K562 (cell line): ENCODE measurements around the gene HARS1. TPM values are rescaled to one million over a fixed set of nuclear protein-coding genes. Genes with fewer than 3 reads are reported as not detected.

Source experiments
- ATAC-seq: fragments of 200-7000 bp; cut with Tn5 transposase; 3 replicates; pipeline ENCODE4 v1.9.1; 2020; ENCODE audit warnings: moderate library complexity
- BruUV-seq: library from RNA; stranded (reverse); fragments of 400-500 nt; replicated peaks from 2 replicates; lab custom pipeline; 2021; lab: Mats Ljungman, UMichigan
- CTCF ChIA-PET: fragments of 300-600 bp; formaldehyde crosslinking; extraction: SDS; loops from one replicate; lab custom pipeline; 2021; ENCODE audit warnings: low intra/inter-chr PET ratio; lab: Yijun Ruan, JAX
- POLR2A ChIA-PET: fragments of 300-600, 350-650 bp; sonication (Branson Sonifier 250); formaldehyde crosslinking; extraction: SDS; loops from one replicate; lab custom pipeline; 2021; ENCODE audit warnings: antibody characterized with exemption, inconsistent platforms; lab: Yijun Ruan, JAX
- DNase-seq, 4 experiments: peaks; one replicate each; pipeline versions ENCODE4 v3.0.0 to v3.0.0-alpha.2; 2011 to 2018; ENCODE audit warnings: low spot score in 3 of 4, mixed read lengths in 3 of 4; ENCODE audit errors: extremely low read depth in 1 of 4
- FAIRE-seq: peaks from 2 replicates; lab custom pipeline; 2011; peaks lifted over from hg19 to GRCh38; lab: Jason Lieb, UNC
- H2AFZ ChIP-seq: 2 replicates; pipeline ENCODE4 v1.6.0; 2011; ENCODE audit warnings: low read depth, low read length, control low read depth, inconsistent platforms
- H3K27ac ChIP-seq: fragments of 200-600 bp; 3 replicates; pipeline ENCODE4 v1.8.0; 2011; ENCODE audit warnings: low read depth, mild to moderate bottlenecking, control low read depth, inconsistent platforms, low read length, moderate library complexity, mixed read lengths; ENCODE audit errors: extremely low read depth
- H3K27me3 ChIP-seq, 2 experiments: fragments of 300-600 bp in 1 of 2; 2 replicates in 1 of 2; 3 replicates in 1 of 2; pipeline versions ENCODE4 v1.6.0 to v1.8.0; 2011; ENCODE audit warnings: inconsistent platforms in 2 of 2, low read length in 2 of 2, mild to moderate bottlenecking in 1 of 2, mixed read lengths in 1 of 2, moderate library complexity in 1 of 2; ENCODE audit not compliant: control insufficient read depth in 2 of 2, insufficient read depth in 2 of 2
- H3K36me3 ChIP-seq: fragments of 300-600 bp; 3 replicates; pipeline ENCODE4 v1.8.0; 2011; ENCODE audit warnings: mild to moderate bottlenecking, low read length, inconsistent platforms; ENCODE audit not compliant: control insufficient read depth, insufficient read depth
- H3K4me1 ChIP-seq, 2 experiments: fragments of 200-600 bp in 1 of 2; replicated peaks in 1 of 2; 2 replicates in 1 of 2; 3 replicates in 1 of 2; pipeline versions ENCODE4 v1.5.1 to v1.8.0; 2011; ENCODE audit warnings: inconsistent platforms in 2 of 2, low read length in 2 of 2, mild to moderate bottlenecking in 1 of 2, mixed read lengths in 1 of 2, moderate library complexity in 1 of 2; ENCODE audit not compliant: control insufficient read depth in 2 of 2, insufficient read depth in 2 of 2
- H3K4me2 ChIP-seq: 2 replicates; pipeline ENCODE4 v1.6.1; 2011; ENCODE audit warnings: low read length, control low read depth, inconsistent platforms, mixed read lengths; ENCODE audit not compliant: insufficient read depth
- H3K4me3 ChIP-seq: fragments of 200-600 bp; sonication (generic), shearing (Covaris generic); 2 replicates; pipeline ENCODE4 v1.5.1; 2016; ENCODE audit warnings: control low read depth, inconsistent platforms
- H3K79me2 ChIP-seq: fragments of 200-600 bp; 3 replicates; pipeline ENCODE4 v1.8.0; 2011; ENCODE audit warnings: low read length, inconsistent platforms; ENCODE audit not compliant: control insufficient read depth, insufficient read depth
- H3K9ac ChIP-seq, 2 experiments: 2 replicates each; pipeline versions ENCODE4 v1.6.0 to v1.6.1; 2011; ENCODE audit warnings: low read depth in 2 of 2, low read length in 2 of 2, control low read depth in 1 of 2, inconsistent platforms in 1 of 2, mild to moderate bottlenecking in 1 of 2, mixed read lengths in 1 of 2; ENCODE audit not compliant: insufficient read depth in 1 of 2
- H3K9me1 ChIP-seq: one replicate; pipeline ENCODE4 v1.6.0; 2011; ENCODE audit warnings: inconsistent platforms, mild to moderate bottlenecking, low read length, moderate library complexity; ENCODE audit not compliant: control insufficient read depth, insufficient read depth
- H3K9me3 ChIP-seq: replicated peaks from 2 replicates; pipeline ENCODE4 v1.5.1; 2011; ENCODE audit warnings: low read depth, low read length, inconsistent platforms; ENCODE audit not compliant: control insufficient read depth, insufficient read depth
- H4K20me1 ChIP-seq: replicated peaks from 2 replicates; pipeline ENCODE4 v1.6.1; 2011; ENCODE audit warnings: low read length, inconsistent platforms, mixed read lengths; ENCODE audit not compliant: control insufficient read depth, insufficient read depth
- CBX5 ChIP-seq: IDR thresholded peaks from 2 replicates; pipeline ENCODE4 v1.6.1; 2014; ENCODE audit warnings: low read depth, borderline replicate concordance
- CCAR2 ChIP-seq: fragments of 200-400 bp; formaldehyde crosslinking; IDR thresholded peaks from 2 replicates; pipeline ENCODE4 v1.6.1; 2017; ENCODE audit warnings: mild to moderate bottlenecking, low read depth, low read length
- MGA ChIP-seq: fragments of 450-650 bp; IDR thresholded peaks from 2 replicates; pipeline ENCODE4 v1.6.1; 2016; ENCODE audit warnings: mild to moderate bottlenecking, moderate library complexity
- NFATC3 ChIP-seq: fragments of 450-650 bp; IDR thresholded peaks from 2 replicates; pipeline ENCODE4 v1.6.1; 2017; ENCODE audit warnings: mild to moderate bottlenecking
- POLR2AphosphoS2 ChIP-seq: IDR thresholded peaks from 2 replicates; pipeline ENCODE4 v1.6.1; 2012; ENCODE audit warnings: low read length, improper control_type of control experiment
- RBFOX2 ChIP-seq: fragments of 200-400 bp; formaldehyde crosslinking; IDR thresholded peaks from 2 replicates; pipeline ENCODE4 v1.6.1; 2017; ENCODE audit warnings: low read depth, mild to moderate bottlenecking, low read length, moderate library complexity
- SLC30A9 ChIP-seq: fragments of 250-450 bp; sonication (Bioruptor Pico); IDR thresholded peaks from 2 replicates; pipeline ENCODE4 v1.8.0; 2022; ENCODE audit warnings: mild to moderate bottlenecking, moderate library complexity
- ZBTB12 ChIP-seq: fragments of 250-450 bp; sonication (Bioruptor Pico); IDR thresholded peaks from 2 replicates; pipeline ENCODE4 v1.4.0; 2020
- ZNF324 ChIP-seq: fragments of 250-450 bp; sonication (Bioruptor Pico); IDR thresholded peaks from 2 replicates; pipeline ENCODE4 v1.4.0; 2020; ENCODE audit warnings: mild to moderate bottlenecking
- ZNF444 ChIP-seq: fragments of 250-450 bp; sonication (Bioruptor Pico); IDR thresholded peaks from 2 replicates; pipeline ENCODE4 v1.4.0; 2020; ENCODE audit warnings: mild to moderate bottlenecking, moderate library complexity
- WGBS: fragments of 100-300 bp; shearing (Covaris generic); methylation state at CpG from one replicate; pipeline ENCODE4 v1.1.6; 2016; ENCODE audit warnings: low coverage, mixed read lengths; ENCODE audit not compliant: insufficient coverage; ENCODE audit errors: missing lambda C conversion rate; 5-methylcytosine and 5-hydroxymethylcytosine counted together
- in situ Hi-C: fragments of 300-500 bp; cut with MboI; formaldehyde crosslinking; loops from 4 replicates; pipeline ENCODE4 v1.15.0; 2018; ENCODE audit warnings: inconsistent platforms, mixed read lengths
- intact Hi-C: fragments of 100-400 bp; cut with micrococcal nuclease; formaldehyde crosslinking; loops from 2 replicates; pipeline ENCODE4 v1.14.2; 2022
- polyA plus RNA-seq, 8 experiments: library from polyadenylated mRNA; depleted of rRNA in 4 of 8; stranded (reverse) in 5 of 8; unstranded in 3 of 8; fragments of >200 nt; fragmentation: Nextera tagmentation in 2 of 8; fragmentation: Illumina TruSeq in 1 of 8; extraction: Ambion mirVana in 2 of 8; extraction: Trizol in 1 of 8; gene quantifications; 2 replicates each; pipeline versions ENCODE4 v1.2.1 to v1.2.3, GENCODE V29; 2011 to 2014; ENCODE audit warnings: inconsistent platforms in 1 of 8, missing spikeins in 1 of 8
- total RNA-seq, 7 experiments: library from RNA; depleted of rRNA in 6 of 7; stranded (reverse); fragments of >200 nt in 6 of 7; fragmentation: Illumina TruSeq in 2 of 7; extraction: Trizol in 2 of 7; gene quantifications; 2 replicates each; pipeline versions ENCODE4 v1.2.1 to v1.2.3, GENCODE V29; 2011 to 2021; ENCODE audit warnings: low replicate concordance in 1 of 7

HARS1 gene
- total and polyA plus RNA-seq, 9 of the 15 experiments (the other 6 are each of a cell fraction or from before 2014, with no cell fraction given): 13.5 to 88.5 (median 75.2) TPM

GRCh38 chr5:140671472-140672125, 19.6 kb downstream of the HARS1 start:
- Histone ChIP-seq H3K9ac (no peak overlapping the region), H3K4me3 (no peak overlapping the region), H3K9me3 (no peaks in the 10 kb centered on the region), H3K36me3 (peaks cover 91% of the 10 kb centered on the region), H3K27me3 (no peaks in the 10 kb centered on the region), H2AFZ (no peak overlapping the region), H3K9me1 (no peaks in the 10 kb centered on the region), H3K79me2 (peaks cover 16% of the 10 kb centered on the region), H4K20me1 (0 out of 2 replicates have a peak, but pooled peaks cover 3% of the 10 kb centered on the region), H3K4me1 (peaks cover 6 to 16% of the 10 kb centered on the region in 2 experiments; a peak in 3 of 5 replicates), H3K4me2 (no peak overlapping the region), H3K27ac (no peak overlapping the region)
- no peak; the same call in 2 of the 3 replicates for ATAC-seq
- no TSS peak for BruUV-seq
- in situ Hi-C loops: no loop called here
- 97% methylated on average over 3 of the region's 7 CpGs for WGBS
- CTCF ChIA-PET: no interaction called here
- no peak for DNase-seq
- POLR2A ChIA-PET: interaction anchor here (0.6 to 1.6 kb wide), 5 partner anchors 8 to 24 kb away, joined by 3 to 8 read pairs (median 4); partner anchors contain the start of genes IK and NDUFA2
- intact Hi-C loops: no loop called here
- FAIRE-seq: no peak
- TF ChIP-seq ZNF444 (no peak), CBX5 (no peak), SLC30A9 (CRISPR knock-in tag) (no peak), CCAR2 (no peak), RBFOX2 (0 out of 2 replicates have a peak, but pooled peaks have one; percentile 27), ZNF324 (CRISPR knock-in tag) (no peak), POLR2AphosphoS2 (no peak; the same call in 1 of the 2 replicates), ZBTB12 (CRISPR knock-in tag) (no peak), MGA (no peak), NFATC3 (no peak)
